Measurements from ENCODE around the gene ORAI3.
A peak's percentile ranks its signal among the peaks of the same experiment; 100 is the strongest.

Gene ORAI3

DNA sequence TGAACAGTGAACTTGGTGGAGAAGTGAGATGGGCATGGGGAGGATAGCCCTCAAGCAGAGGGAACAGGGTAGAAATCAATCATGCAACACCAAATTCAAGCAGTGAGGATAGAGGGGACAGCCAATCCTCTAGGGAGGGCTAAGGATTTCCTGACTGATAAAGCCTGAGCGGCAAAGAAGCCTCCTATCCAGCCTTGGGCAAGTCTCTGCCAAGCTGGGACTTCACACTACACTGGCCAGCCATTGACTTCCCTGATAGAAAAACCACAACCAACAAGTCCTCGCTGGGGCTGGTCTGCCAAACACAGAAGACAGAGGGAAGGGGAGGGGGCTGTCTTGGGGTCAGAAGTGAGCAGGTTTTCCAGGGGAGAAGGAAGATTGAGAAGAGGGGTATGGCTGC is 28.0 kb upstream of the ORAI3 start:
- TF ChIP-seq, protein P1, sequence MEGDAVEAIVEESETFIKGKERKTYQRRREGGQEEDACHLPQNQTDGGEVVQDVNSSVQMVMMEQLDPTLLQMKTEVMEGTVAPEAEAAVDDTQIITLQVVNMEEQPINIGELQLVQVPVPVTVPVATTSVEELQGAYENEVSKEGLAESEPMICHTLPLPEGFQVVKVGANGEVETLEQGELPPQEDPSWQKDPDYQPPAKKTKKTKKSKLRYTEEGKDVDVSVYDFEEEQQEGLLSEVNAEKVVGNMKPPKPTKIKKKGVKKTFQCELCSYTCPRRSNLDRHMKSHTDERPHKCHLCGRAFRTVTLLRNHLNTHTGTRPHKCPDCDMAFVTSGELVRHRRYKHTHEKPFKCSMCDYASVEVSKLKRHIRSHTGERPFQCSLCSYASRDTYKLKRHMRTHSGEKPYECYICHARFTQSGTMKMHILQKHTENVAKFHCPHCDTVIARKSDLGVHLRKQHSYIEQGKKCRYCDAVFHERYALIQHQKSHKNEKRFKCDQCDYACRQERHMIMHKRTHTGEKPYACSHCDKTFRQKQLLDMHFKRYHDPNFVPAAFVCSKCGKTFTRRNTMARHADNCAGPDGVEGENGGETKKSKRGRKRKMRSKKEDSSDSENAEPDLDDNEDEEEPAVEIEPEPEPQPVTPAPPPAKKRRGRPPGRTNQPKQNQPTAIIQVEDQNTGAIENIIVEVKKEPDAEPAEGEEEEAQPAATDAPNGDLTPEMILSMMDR (IDR thresholded peaks at IDR 0.05; ENCODE audit: low read depth, low read length), result no peak

DNA sequence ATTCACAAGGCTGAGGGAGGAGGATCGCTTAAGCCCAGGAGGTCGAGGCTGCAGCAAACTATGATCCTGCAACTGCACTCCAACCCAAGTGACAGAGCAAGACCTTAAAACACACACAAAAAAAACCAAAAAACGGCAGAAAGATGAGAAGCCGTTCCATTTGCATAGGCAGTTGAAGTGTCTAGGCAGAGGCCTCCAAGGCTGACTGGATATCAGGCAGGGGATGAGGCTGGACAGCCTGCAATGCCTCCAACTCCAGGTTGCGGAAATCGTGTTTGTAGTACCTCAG is 27.5 kb upstream of the ORAI3 start:
- TF ChIP-seq, protein P1 (IDR thresholded peaks at IDR 0.05; ENCODE audit: low read depth, low read length), result no peak
- no peak for DNase-seq (ENCODE audit: extremely low read depth, low read depth)

More for the DNA sequence above, 28.0 kb upstream of the ORAI3 start:
- no peak for DNase-seq (ENCODE audit: extremely low read depth, low read depth)

DNA sequence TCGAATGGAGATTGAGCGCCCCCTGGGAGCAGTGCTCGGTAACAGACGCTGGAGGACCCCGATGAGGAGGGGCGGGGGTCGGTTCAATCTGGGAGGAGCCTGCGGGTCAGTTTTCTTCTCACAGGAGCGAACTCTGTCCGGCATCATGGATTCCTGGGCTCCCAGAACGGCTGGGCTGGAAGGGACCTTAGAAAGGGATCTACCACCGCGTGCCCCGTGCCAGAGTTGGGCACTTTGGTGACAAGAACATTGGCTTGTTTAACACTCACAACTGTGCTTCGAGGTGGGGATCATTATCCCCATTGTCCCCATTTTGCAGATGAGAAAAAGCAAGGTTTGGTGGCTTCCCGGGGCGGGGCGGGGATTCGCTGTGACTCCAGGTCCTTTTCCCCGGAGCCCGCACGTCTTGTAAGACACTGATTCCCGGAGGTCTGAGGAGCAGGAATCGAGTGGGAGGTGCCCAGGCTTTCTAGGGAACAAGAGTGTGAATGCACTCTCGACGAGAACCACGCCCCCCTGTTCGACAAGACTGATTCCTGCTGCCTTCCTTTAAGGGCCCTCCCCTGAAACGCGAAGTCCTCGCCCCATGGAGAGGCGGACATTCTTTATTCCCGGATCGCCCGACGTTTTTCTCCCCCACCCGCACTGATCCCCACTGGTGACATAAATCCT is 27.0 kb upstream of the ORAI3 start:
- TF ChIP-seq, protein P1 (IDR thresholded peaks at IDR 0.05; ENCODE audit: low read depth, low read length), result peak; percentile 88

DNA sequence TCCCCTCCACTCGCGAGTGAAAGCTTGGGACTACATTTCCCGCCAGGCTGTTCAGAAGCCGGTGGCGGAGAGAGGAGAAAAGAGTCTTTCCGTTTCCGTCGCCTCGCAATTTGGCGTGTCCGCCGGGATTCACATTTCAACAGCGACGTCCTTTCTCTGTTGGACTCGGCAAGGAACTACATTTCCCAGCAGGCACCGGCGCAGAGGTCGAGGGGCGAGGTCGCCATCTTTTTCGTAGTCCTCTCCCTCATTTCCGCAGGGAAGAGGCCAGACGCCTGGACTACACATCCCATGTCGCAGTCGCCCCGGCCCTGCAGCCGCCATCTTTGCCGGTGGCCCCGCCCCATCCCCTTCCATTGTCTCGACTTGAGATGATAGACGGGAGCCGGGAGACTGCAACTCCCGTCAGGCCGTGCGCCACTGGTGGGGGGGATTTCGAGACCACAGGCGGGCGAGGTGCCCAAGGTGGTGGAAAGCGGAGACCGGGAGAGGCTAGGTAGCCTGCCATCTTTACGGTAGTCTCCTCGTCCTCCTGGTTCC is 26.4 kb upstream of the ORAI3 start:
- peak; percentile 99 for DNase-seq (ENCODE audit: extremely low read depth, low read depth)
- TF ChIP-seq, protein P1 (IDR thresholded peaks at IDR 0.05; ENCODE audit: low read depth, low read length), result no peak

More for the DNA sequence above, 27.0 kb upstream of the ORAI3 start:
- DNase-seq (ENCODE audit: extremely low read depth, low read depth), result peak; percentile 64

DNA sequence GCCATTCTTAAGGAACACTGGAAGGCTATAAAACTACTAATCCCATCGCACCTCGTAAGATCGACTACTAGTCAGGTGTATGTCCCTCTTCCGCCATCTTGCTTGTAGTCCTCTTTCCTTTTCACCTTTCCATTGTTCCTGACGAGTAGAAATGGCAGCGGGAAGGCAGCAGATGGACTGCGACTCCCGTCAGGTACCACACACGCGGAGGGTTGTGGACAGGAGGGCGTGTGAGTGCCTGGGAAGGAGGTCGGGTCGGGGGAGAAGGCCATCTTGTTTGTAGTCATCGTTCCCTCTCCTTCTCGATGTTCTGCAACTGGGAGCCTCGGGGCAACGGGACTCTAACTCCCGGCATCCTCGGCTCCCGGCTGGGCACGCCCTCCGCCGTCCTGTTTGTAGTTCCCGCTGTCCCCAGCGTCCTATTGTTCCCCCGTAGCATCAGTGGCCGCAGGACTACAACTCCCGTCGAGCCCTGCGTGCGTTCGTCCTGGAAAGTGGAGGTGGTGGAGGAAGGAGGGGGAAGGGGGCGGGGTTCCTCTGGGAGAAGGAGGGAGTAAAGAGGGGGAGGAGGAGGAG is 25.8 kb upstream of the ORAI3 start:
- DNase-seq (ENCODE audit: extremely low read depth, low read depth), result peak; percentile 99
- TF ChIP-seq, protein P1 (IDR thresholded peaks at IDR 0.05; ENCODE audit: low read depth, low read length), result no peak

DNA sequence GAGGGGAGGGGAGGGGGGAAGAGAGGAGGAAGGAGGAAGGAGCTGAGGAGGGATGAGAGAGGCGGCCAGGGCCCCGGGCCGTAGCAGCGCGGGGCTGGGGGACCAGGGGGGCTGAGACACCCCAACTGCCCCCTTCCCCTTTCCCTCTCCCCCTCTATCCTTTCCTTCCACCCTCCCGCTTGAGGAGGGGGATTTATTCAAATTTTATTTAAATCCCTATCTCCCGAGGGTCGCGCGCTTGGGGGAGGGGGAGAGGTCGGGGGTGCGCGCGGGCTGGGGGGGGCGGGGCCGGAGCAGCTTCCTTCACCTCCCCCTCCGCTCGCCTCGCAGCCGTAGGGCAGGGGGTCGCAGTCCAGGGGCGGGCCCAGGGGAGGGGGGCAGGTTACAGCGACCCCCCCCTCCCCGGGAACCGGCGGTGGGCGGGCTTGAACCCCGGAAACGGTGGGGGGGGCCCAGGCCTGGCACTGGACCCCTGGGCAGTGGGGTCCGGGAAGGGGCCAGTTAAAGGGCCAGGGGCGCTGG is 25.3 kb upstream of the ORAI3 start, which contains the start of gene FBXL19:
Gene FBXL19, plus strand, starts transcription at position 19 of the 522 bp plus-strand sequence. CDS start 2,183 bp downstream, outside the sequence.
- DNase-seq (ENCODE audit: extremely low read depth, low read depth), result no peak
- TF ChIP-seq, protein P1 (IDR thresholded peaks at IDR 0.05; ENCODE audit: low read depth, low read length), result no peak
